SK-N-SH (cell line): ENCODE measurements around the gene BLOC1S6. TPM values are rescaled to one million over a fixed set of nuclear protein-coding genes. Genes with fewer than 3 reads are reported as not detected.

Experiments used
- CTCF ChIA-PET: fragments of 300-600, 350-600 bp; formaldehyde crosslinking; extraction: SDS; loops from one replicate; lab custom pipeline; 2021; lab: Yijun Ruan, JAX
- POLR2A ChIA-PET: fragments of 350-600 bp; sonication (Branson Sonifier 250); formaldehyde crosslinking; extraction: SDS; loops from one replicate; lab custom pipeline; 2020; ENCODE audit warnings: antibody characterized with exemption, inconsistent platforms; lab: Yijun Ruan, JAX
- DNase-seq: peaks from one replicate; pipeline ENCODE4 v3.0.0; 2012
- H2AFZ ChIP-seq: fragments of 200-600 bp; sonication (generic); 2 replicates; pipeline ENCODE4 v1.8.1; 2016; ENCODE audit warnings: antibody characterized with exemption, mild to moderate bottlenecking, low read depth
- H3F3A ChIP-seq: fragments of 200-600 bp; sonication (generic); replicated peaks from 2 replicates; pipeline ENCODE3; 2016; ENCODE audit warnings: antibody characterized with exemption, mild to moderate bottlenecking; ENCODE audit not compliant: insufficient read depth
- H3K27ac ChIP-seq, 2 experiments: fragments of 200-500 bp in 1 of 2; fragments of 200-600 bp in 1 of 2; sonication (Bioruptor generic) in 1 of 2; sonication (generic), shearing (Covaris generic) in 1 of 2; 2 replicates each; pipeline versions ENCODE4 v1.5.1 to v1.6.1; 2014 to 2016; ENCODE audit warnings: low read depth in 2 of 2, inconsistent platforms in 1 of 2, low read length in 1 of 2, mild to moderate bottlenecking in 1 of 2, mixed read lengths in 1 of 2
- H3K27me3 ChIP-seq: fragments of 200-600 bp; sonication (generic), shearing (Covaris generic); 2 replicates; pipeline ENCODE4 v1.6.1; 2016; ENCODE audit warnings: mixed run types; ENCODE audit not compliant: insufficient read depth
- H3K36me3 ChIP-seq, 2 experiments: fragments of 200-500 bp in 1 of 2; fragments of 200-600 bp in 1 of 2; sonication (Bioruptor generic) in 1 of 2; sonication (generic) in 1 of 2; replicated peaks in 1 of 2; 2 replicates each; pipeline versions ENCODE3 to v1.5.1; 2014 to 2016; ENCODE audit warnings: low read length in 1 of 2, mild to moderate bottlenecking in 1 of 2; ENCODE audit not compliant: insufficient read depth in 2 of 2, control insufficient read depth in 1 of 2
- H3K4me1 ChIP-seq, 2 experiments: fragments of 200-500 bp in 1 of 2; fragments of 200-600 bp in 1 of 2; sonication (Bioruptor generic) in 1 of 2; sonication (generic), shearing (Covaris generic) in 1 of 2; 2 replicates each; pipeline versions ENCODE4 v1.5.1 to v1.6.1; 2014 to 2016; ENCODE audit warnings: low read depth in 1 of 2, low read length in 1 of 2, mixed run types in 1 of 2; ENCODE audit not compliant: insufficient read depth in 2 of 2, control insufficient read depth in 1 of 2
- H3K4me2 ChIP-seq: fragments of 200-600 bp; sonication (generic), shearing (Covaris generic); 2 replicates; pipeline ENCODE4 v1.6.1; 2017; ENCODE audit warnings: mixed run types
- H3K4me3 ChIP-seq, 2 experiments: fragments of 200-500 bp in 1 of 2; fragments of 200-600 bp in 1 of 2; sonication (Bioruptor generic) in 1 of 2; sonication (generic), shearing (Covaris generic) in 1 of 2; 2 replicates each; pipeline versions ENCODE4 v1.5.1 to v1.8.1; 2014 to 2016; ENCODE audit warnings: low read depth in 2 of 2, inconsistent platforms in 1 of 2, low read length in 1 of 2, mild to moderate bottlenecking in 1 of 2, mixed read lengths in 1 of 2, moderate library complexity in 1 of 2
- H3K79me2 ChIP-seq: fragments of 200-600 bp; sonication (generic); 2 replicates; pipeline ENCODE4 v1.8.1; 2017; ENCODE audit warnings: mild to moderate bottlenecking; ENCODE audit not compliant: insufficient read depth
- H3K9ac ChIP-seq: fragments of 200-600 bp; sonication (generic); 2 replicates; pipeline ENCODE4 v1.6.1; 2017; ENCODE audit warnings: mixed run types
- H3K9me2 ChIP-seq: fragments of 200-600 bp; sonication (generic); 2 replicates; pipeline ENCODE4 v1.6.1; 2017; ENCODE audit warnings: mixed run types
- H3K9me3 ChIP-seq: fragments of 200-600 bp; sonication (generic); 2 replicates; pipeline ENCODE4 v1.6.1; 2017; ENCODE audit warnings: mixed run types, mild to moderate bottlenecking, moderate library complexity
- H4K20me1 ChIP-seq: fragments of 200-600 bp; sonication (generic); 2 replicates; pipeline ENCODE4 v1.6.1; 2017; ENCODE audit warnings: mild to moderate bottlenecking, mixed run types; ENCODE audit not compliant: insufficient read depth
- EP300 ChIP-seq, 2 experiments: IDR thresholded peaks; 2 replicates each; pipeline versions ENCODE4 v1.4.0 to v1.6.1; 2012; ENCODE audit warnings: borderline replicate concordance in 1 of 2, low read depth in 1 of 2, low read length in 1 of 2
- EZH2phosphoT487 ChIP-seq: fragments of 200-600 bp; sonication (generic); IDR thresholded peaks from 2 replicates; pipeline ENCODE4 v1.6.1; 2017; ENCODE audit warnings: low read depth, mixed run types, mild to moderate bottlenecking, antibody characterized with exemption, moderate library complexity, borderline replicate concordance
- FOXJ3 ChIP-seq: sonication (generic); formaldehyde crosslinking; IDR thresholded peaks from 2 replicates; pipeline ENCODE4 v1.5.1; 2020; ENCODE audit warnings: mild to moderate bottlenecking, missing genetic modification reagents
- GABPA ChIP-seq: IDR thresholded peaks from 2 replicates; pipeline ENCODE4 v1.4.0; 2012; ENCODE audit warnings: low read depth, mild to moderate bottlenecking
- JUND ChIP-seq: IDR thresholded peaks from 2 replicates; pipeline ENCODE4 v1.4.0; 2012
- MEF2A ChIP-seq: IDR thresholded peaks from 2 replicates; pipeline ENCODE4 v1.4.0; 2012; ENCODE audit warnings: low read depth, borderline replicate concordance
- NRF1 ChIP-seq: IDR thresholded peaks from 2 replicates; pipeline ENCODE4 v1.6.1; 2012; ENCODE audit warnings: low read depth, mild to moderate bottlenecking, low read length
- RAD21 ChIP-seq: IDR thresholded peaks from 2 replicates; pipeline ENCODE4 v1.6.1; 2012; ENCODE audit warnings: mild to moderate bottlenecking, low read length
- RCOR1 ChIP-seq: fragments of 150-350 bp; IDR thresholded peaks from 2 replicates; pipeline ENCODE4 v1.6.1; 2017; ENCODE audit warnings: antibody characterized with exemption, low read length
- RFX5 ChIP-seq: IDR thresholded peaks from 2 replicates; pipeline ENCODE4 v1.6.1; 2012; ENCODE audit warnings: mild to moderate bottlenecking, improper control_type of control experiment, low read length
- SMC3 ChIP-seq: IDR thresholded peaks from 2 replicates; pipeline ENCODE4 v1.6.1; 2012; ENCODE audit warnings: low read depth, low read length, improper control_type of control experiment
- TAF1 ChIP-seq: IDR thresholded peaks from 2 replicates; pipeline ENCODE4 v1.6.1; 2012; ENCODE audit warnings: low read depth, mild to moderate bottlenecking, low read length, moderate library complexity, borderline replicate concordance
- TEAD4 ChIP-seq: IDR thresholded peaks from 2 replicates; pipeline ENCODE4 v1.4.0; 2012; ENCODE audit warnings: mild to moderate bottlenecking, borderline replicate concordance; ENCODE audit not compliant: insufficient read depth
- YY1 ChIP-seq: IDR thresholded peaks from 2 replicates; pipeline ENCODE4 v1.4.0; 2012; ENCODE audit warnings: low read depth, mild to moderate bottlenecking
- WGBS: methylation state at CpG from one replicate; pipeline ENCODE4 v1.1.6; 2017; ENCODE audit warnings: low lambda C conversion rate; 5-methylcytosine and 5-hydroxymethylcytosine counted together
- polyA plus RNA-seq, 3 experiments: library from polyadenylated mRNA; depleted of rRNA; stranded (reverse); fragments of >200 nt; gene quantifications; 2 replicates each; pipeline ENCODE4 v1.2.3, GENCODE V29; 2012
- TF ChIP-seq, protein P1 (sequence below): IDR thresholded peaks from 2 replicates; pipeline ENCODE4 v1.4.0; 2012; ENCODE audit warnings: low read depth, borderline replicate concordance
- TF ChIP-seq, protein P2 (sequence below): fragments of 150-350 bp; IDR thresholded peaks from 2 replicates; pipeline ENCODE4 v1.6.1; 2017; ENCODE audit warnings: antibody characterized with exemption, low read length, low read depth, borderline replicate concordance
- TF ChIP-seq, protein P3 (sequence below): IDR thresholded peaks from 2 replicates; pipeline ENCODE4 v1.4.0; 2012; ENCODE audit warnings: low read depth, borderline replicate concordance
- TF ChIP-seq, protein P4 (sequence below): fragments of 200-600 bp; sonication (generic); IDR thresholded peaks from 2 replicates; pipeline ENCODE4 v1.6.1; 2017; ENCODE audit warnings: antibody characterized with exemption, mild to moderate bottlenecking, moderate library complexity
- TF ChIP-seq, protein P5 (sequence below): fragments of 150-350 bp; IDR thresholded peaks from 2 replicates; pipeline ENCODE4 v1.6.1; 2016; ENCODE audit warnings: mild to moderate bottlenecking, low read depth, low read length
- TF ChIP-seq, protein P6 (sequence below): IDR thresholded peaks from 2 replicates; pipeline ENCODE4 v1.4.0; 2012; ENCODE audit warnings: low read depth

BLOC1S6 gene
- polyA plus RNA-seq, 1 of the 3 experiments (the other 2 are of a cell fraction): 11.3 TPM

DNA sequence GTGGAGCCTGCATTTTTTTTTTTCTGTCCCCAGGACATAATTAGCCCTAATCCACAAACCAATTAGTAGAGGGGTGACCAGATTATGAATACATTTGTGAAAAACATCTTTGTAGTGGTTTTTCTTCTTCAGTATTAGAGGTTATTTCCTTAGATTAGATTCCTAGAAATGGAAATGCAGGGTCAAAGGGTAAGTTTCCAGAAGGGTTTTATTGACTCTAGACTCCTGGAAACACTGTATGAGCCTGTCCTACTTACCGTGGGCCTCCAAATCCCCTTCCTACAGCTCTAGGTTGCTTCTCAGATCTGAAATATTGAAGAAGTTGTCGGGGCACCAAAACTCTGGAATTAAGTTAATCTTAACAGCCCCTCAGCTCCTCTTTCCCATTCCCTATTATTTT lies 70.1 kb downstream of the BLOC1S6 start (continued):
- TF ChIP-seq, protein P1, sequence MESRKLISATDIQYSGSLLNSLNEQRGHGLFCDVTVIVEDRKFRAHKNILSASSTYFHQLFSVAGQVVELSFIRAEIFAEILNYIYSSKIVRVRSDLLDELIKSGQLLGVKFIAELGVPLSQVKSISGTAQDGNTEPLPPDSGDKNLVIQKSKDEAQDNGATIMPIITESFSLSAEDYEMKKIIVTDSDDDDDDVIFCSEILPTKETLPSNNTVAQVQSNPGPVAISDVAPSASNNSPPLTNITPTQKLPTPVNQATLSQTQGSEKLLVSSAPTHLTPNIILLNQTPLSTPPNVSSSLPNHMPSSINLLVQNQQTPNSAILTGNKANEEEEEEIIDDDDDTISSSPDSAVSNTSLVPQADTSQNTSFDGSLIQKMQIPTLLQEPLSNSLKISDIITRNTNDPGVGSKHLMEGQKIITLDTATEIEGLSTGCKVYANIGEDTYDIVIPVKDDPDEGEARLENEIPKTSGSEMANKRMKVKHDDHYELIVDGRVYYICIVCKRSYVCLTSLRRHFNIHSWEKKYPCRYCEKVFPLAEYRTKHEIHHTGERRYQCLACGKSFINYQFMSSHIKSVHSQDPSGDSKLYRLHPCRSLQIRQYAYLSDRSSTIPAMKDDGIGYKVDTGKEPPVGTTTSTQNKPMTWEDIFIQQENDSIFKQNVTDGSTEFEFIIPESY: no peak
- no peak for TF ChIP-seq EP300 (IDR thresholded peaks at IDR 0.05; ENCODE audit: borderline replicate concordance in 1 of 2, low read depth in 1 of 2, low read length in 1 of 2)
- TF ChIP-seq GABPA: no peak
- TF ChIP-seq FOXJ3 (CRISPR knock-in tag): no peak
- TF ChIP-seq TEAD4: no peak
- TF ChIP-seq, protein P2, sequence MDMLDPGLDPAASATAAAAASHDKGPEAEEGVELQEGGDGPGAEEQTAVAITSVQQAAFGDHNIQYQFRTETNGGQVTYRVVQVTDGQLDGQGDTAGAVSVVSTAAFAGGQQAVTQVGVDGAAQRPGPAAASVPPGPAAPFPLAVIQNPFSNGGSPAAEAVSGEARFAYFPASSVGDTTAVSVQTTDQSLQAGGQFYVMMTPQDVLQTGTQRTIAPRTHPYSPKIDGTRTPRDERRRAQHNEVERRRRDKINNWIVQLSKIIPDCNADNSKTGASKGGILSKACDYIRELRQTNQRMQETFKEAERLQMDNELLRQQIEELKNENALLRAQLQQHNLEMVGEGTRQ: no peak

DNA sequence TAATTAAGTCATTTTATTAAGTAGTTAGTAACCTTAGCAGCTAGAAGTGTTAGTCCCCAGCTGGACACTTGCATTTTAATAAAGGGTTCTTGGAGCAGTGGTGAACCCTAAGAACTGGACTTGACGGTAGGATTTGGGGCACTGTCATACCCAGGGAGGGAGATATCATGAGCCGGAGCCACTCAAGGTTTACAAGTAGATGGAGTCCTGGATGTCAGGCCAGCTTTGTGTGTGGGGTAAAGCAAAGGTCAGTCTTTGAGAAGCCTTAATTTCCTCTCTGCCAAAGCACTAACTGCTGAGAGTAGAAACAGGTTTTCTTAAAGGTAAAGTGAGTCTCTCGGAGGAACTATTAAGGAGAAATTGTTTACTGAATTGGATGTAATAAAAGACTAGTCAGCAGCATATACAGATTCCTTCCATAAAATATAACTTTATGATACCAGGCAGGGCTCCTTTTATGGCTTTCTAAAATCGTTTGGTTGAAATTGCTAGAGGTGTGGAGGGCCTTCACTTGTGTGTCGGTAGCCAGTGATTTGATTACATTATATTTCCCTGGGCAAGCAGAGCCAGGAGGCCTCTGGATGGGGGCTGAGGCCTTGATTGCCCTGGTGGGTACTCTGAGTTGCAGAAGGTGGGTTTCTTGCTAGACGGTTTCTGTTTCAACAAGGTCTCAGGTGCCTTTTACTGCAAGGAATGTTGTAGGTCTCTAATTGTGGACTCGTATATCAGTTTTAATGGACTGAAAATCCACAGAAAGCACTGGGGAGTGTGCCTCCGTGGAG lies 70.8 kb downstream of the BLOC1S6 start:
- 61% methylated on average over 8 of the region's 8 CpGs for WGBS
- Histone ChIP-seq H3K79me2 (no peaks in the 10 kb centered on the region), H3F3A (no peaks in the 10 kb centered on the region), H3K27me3 (no peaks in the 10 kb centered on the region), H3K9me2 (no peaks in the 10 kb centered on the region), H2AFZ (no peak overlapping the region), H4K20me1 (no peaks in the 10 kb centered on the region), H3K36me3 (no peaks in the 10 kb centered on the region), H3K4me1 (no peaks in the 10 kb centered on the region), H3K4me3 (no peak overlapping the region), H3K27ac (no peak overlapping the region), H3K4me2 (no peak overlapping the region), H3K9me3 (no peaks in the 10 kb centered on the region), H3K9ac (no peak overlapping the region)
- CTCF ChIA-PET: no interaction called here
- POLR2A ChIA-PET: no interaction called here
- no peak for DNase-seq
- TF ChIP-seq TEAD4: no peak
- no peak for TF ChIP-seq EZH2phosphoT487
- TF ChIP-seq TAF1: no peak
- TF ChIP-seq SMC3: no peak
- no peak for TF ChIP-seq NRF1
- no peak for TF ChIP-seq MEF2A
- TF ChIP-seq, protein P3, sequence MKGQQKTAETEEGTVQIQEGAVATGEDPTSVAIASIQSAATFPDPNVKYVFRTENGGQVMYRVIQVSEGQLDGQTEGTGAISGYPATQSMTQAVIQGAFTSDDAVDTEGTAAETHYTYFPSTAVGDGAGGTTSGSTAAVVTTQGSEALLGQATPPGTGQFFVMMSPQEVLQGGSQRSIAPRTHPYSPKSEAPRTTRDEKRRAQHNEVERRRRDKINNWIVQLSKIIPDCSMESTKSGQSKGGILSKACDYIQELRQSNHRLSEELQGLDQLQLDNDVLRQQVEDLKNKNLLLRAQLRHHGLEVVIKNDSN: no peak
- TF ChIP-seq, protein P2: no peak
- no peak for TF ChIP-seq YY1
- TF ChIP-seq RFX5: no peak
- TF ChIP-seq, protein P4, sequence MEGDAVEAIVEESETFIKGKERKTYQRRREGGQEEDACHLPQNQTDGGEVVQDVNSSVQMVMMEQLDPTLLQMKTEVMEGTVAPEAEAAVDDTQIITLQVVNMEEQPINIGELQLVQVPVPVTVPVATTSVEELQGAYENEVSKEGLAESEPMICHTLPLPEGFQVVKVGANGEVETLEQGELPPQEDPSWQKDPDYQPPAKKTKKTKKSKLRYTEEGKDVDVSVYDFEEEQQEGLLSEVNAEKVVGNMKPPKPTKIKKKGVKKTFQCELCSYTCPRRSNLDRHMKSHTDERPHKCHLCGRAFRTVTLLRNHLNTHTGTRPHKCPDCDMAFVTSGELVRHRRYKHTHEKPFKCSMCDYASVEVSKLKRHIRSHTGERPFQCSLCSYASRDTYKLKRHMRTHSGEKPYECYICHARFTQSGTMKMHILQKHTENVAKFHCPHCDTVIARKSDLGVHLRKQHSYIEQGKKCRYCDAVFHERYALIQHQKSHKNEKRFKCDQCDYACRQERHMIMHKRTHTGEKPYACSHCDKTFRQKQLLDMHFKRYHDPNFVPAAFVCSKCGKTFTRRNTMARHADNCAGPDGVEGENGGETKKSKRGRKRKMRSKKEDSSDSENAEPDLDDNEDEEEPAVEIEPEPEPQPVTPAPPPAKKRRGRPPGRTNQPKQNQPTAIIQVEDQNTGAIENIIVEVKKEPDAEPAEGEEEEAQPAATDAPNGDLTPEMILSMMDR: no peak
- no peak for TF ChIP-seq RAD21
- TF ChIP-seq RCOR1: no peak
- no peak for TF ChIP-seq JUND
- TF ChIP-seq, protein P5, sequence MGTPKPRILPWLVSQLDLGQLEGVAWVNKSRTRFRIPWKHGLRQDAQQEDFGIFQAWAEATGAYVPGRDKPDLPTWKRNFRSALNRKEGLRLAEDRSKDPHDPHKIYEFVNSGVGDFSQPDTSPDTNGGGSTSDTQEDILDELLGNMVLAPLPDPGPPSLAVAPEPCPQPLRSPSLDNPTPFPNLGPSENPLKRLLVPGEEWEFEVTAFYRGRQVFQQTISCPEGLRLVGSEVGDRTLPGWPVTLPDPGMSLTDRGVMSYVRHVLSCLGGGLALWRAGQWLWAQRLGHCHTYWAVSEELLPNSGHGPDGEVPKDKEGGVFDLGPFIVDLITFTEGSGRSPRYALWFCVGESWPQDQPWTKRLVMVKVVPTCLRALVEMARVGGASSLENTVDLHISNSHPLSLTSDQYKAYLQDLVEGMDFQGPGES: no peak
- no peak for TF ChIP-seq EP300 (IDR thresholded peaks at IDR 0.05; ENCODE audit: borderline replicate concordance in 1 of 2, low read depth in 1 of 2, low read length in 1 of 2)
- TF ChIP-seq, protein P6, sequence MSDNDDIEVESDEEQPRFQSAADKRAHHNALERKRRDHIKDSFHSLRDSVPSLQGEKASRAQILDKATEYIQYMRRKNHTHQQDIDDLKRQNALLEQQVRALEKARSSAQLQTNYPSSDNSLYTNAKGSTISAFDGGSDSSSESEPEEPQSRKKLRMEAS: no peak
